H9 (cell line): ENCODE data around the gene IQGAP2. TPM values are rescaled to one million over a fixed set of nuclear protein-coding genes. Genes with fewer than 3 reads are reported as not detected.

Source experiments
- DNase-seq: peaks from one replicate; pipeline ENCODE4 v3.0.0-alpha.2; 2017
- H2AFZ ChIP-seq: one replicate; pipeline ENCODE4 v1.6.1; 2013; ENCODE audit warnings: mild to moderate bottlenecking, low read length, control low read depth, moderate library complexity
- H2AK5ac ChIP-seq: 2 replicates; pipeline ENCODE4 v1.6.1; 2013; ENCODE audit warnings: low read length, control low read depth, mixed read lengths; ENCODE audit not compliant: insufficient read length
- H2BK120ac ChIP-seq: one replicate; pipeline ENCODE4 v1.6.1; 2013; ENCODE audit warnings: low read depth, mild to moderate bottlenecking, low read length, control low read depth, inconsistent platforms; ENCODE audit not compliant: poor library complexity, severe bottlenecking
- H2BK12ac ChIP-seq: 2 replicates; pipeline ENCODE4 v1.6.1; 2013; ENCODE audit warnings: low read length, control low read depth, mixed read lengths, low read depth; ENCODE audit not compliant: insufficient read length
- H2BK15ac ChIP-seq: 2 replicates; pipeline ENCODE4 v1.6.1; 2013; ENCODE audit warnings: low read depth, low read length, control low read depth
- H2BK20ac ChIP-seq: one replicate; pipeline ENCODE4 v1.6.1; 2013; ENCODE audit warnings: low read depth, mild to moderate bottlenecking, low read length, control low read depth, inconsistent platforms; ENCODE audit not compliant: poor library complexity, severe bottlenecking
- H2BK5ac ChIP-seq: 2 replicates; pipeline ENCODE4 v1.6.1; 2013; ENCODE audit warnings: low read length, control low read depth, mixed read lengths; ENCODE audit not compliant: insufficient read length
- H3K14ac ChIP-seq: 2 replicates; pipeline ENCODE4 v1.6.1; 2013; ENCODE audit warnings: low read length, control low read depth; ENCODE audit not compliant: insufficient read depth
- H3K18ac ChIP-seq: 2 replicates; pipeline ENCODE4 v1.6.1; 2013; ENCODE audit warnings: low read depth, mild to moderate bottlenecking, mixed read lengths, low read length, control low read depth; ENCODE audit not compliant: insufficient read length
- H3K23ac ChIP-seq: 2 replicates; pipeline ENCODE4 v1.6.1; 2013; ENCODE audit warnings: low read length, control low read depth, mixed read lengths, low read depth; ENCODE audit not compliant: insufficient read length
- H3K23me2 ChIP-seq: 2 replicates; pipeline ENCODE4 v1.6.1; 2013; ENCODE audit warnings: low read depth, mild to moderate bottlenecking, mixed read lengths, low read length, control low read depth; ENCODE audit not compliant: insufficient read length, poor library complexity, severe bottlenecking
- H3K27ac ChIP-seq: 2 replicates; pipeline ENCODE4 v1.5.1; 2013; ENCODE audit warnings: low read length, control low read depth, mixed read lengths, low read depth; ENCODE audit not compliant: insufficient read length
- H3K27me3 ChIP-seq: 2 replicates; pipeline ENCODE4 v1.6.1; 2013; ENCODE audit warnings: low read length, control low read depth, inconsistent platforms; ENCODE audit not compliant: insufficient read depth
- H3K4ac ChIP-seq: 2 replicates; pipeline ENCODE4 v1.6.1; 2013; ENCODE audit warnings: low read depth, mild to moderate bottlenecking, control low read depth, inconsistent platforms, low read length, moderate library complexity
- H3K4me1 ChIP-seq: 2 replicates; pipeline ENCODE4 v1.6.1; 2013; ENCODE audit warnings: low read length, control low read depth, inconsistent platforms; ENCODE audit not compliant: insufficient read depth
- H3K4me2 ChIP-seq: 2 replicates; pipeline ENCODE4 v1.6.1; 2013; ENCODE audit warnings: low read length, control low read depth, mixed read lengths; ENCODE audit not compliant: insufficient read length, insufficient read depth
- H3K56ac ChIP-seq: 2 replicates; pipeline ENCODE4 v1.6.1; 2013; ENCODE audit warnings: low read depth, mild to moderate bottlenecking, mixed read lengths, low read length, control low read depth; ENCODE audit not compliant: insufficient read length
- H3K79me1 ChIP-seq: 2 replicates; pipeline ENCODE4 v1.6.1; 2013; ENCODE audit warnings: low read depth, mild to moderate bottlenecking, moderate library complexity, low read length, control low read depth, inconsistent platforms; ENCODE audit not compliant: insufficient read depth, poor library complexity, severe bottlenecking
- H3K79me2 ChIP-seq: 2 replicates; pipeline ENCODE4 v1.6.1; 2013; ENCODE audit warnings: low read length, control low read depth, inconsistent platforms; ENCODE audit not compliant: insufficient read depth
- H3K9ac ChIP-seq: 2 replicates; pipeline ENCODE4 v1.6.1; 2013; ENCODE audit warnings: low read length, control low read depth, mixed read lengths; ENCODE audit not compliant: insufficient read length; ENCODE audit errors: extremely low read depth
- H3K9me3 ChIP-seq: one replicate; pipeline ENCODE4 v1.6.1; 2013; ENCODE audit warnings: low read depth, low read length, inconsistent platforms; ENCODE audit not compliant: control insufficient read depth
- H3T11ph ChIP-seq: one replicate; pipeline ENCODE4 v1.6.1; 2013; ENCODE audit warnings: mild to moderate bottlenecking, low read length, control low read depth, inconsistent platforms
- H4K20me1 ChIP-seq: one replicate; pipeline ENCODE4 v1.6.1; 2013; ENCODE audit not compliant: control insufficient read depth, insufficient read length, insufficient read depth
- H4K5ac ChIP-seq: 2 replicates; pipeline ENCODE4 v1.6.1; 2013; ENCODE audit warnings: low read depth, mild to moderate bottlenecking, mixed read lengths, low read length, control low read depth; ENCODE audit not compliant: insufficient read length
- H4K8ac ChIP-seq: replicated peaks from 2 replicates; pipeline ENCODE4 v1.6.1; 2013; ENCODE audit warnings: low read length, control low read depth, mixed read lengths, low read depth; ENCODE audit not compliant: insufficient read length
- H4K91ac ChIP-seq: 2 replicates; pipeline ENCODE4 v1.6.1; 2013; ENCODE audit warnings: low read depth, mild to moderate bottlenecking, moderate library complexity, mixed read lengths, low read length, control low read depth; ENCODE audit not compliant: insufficient read length
- H3K27ac Mint-ChIP-seq, 3 experiments: 2 replicates in 2 of 3; 3 replicates in 1 of 3; pipeline ENCODE4 v1.8.0; 2020 to 2021; ENCODE audit warnings: mixed read lengths in 3 of 3, mild to moderate bottlenecking in 1 of 3, moderate library complexity in 1 of 3
- H3K27me3 Mint-ChIP-seq: 2 replicates; pipeline ENCODE4 v1.8.0; 2021; ENCODE audit warnings: low read depth, mild to moderate bottlenecking, moderate library complexity, mixed read lengths
- H3K36me3 Mint-ChIP-seq, 3 experiments: 2 replicates in 2 of 3; 3 replicates in 1 of 3; pipeline ENCODE4 v1.8.0; 2020 to 2021; ENCODE audit warnings: low read depth in 3 of 3, mixed read lengths in 3 of 3; ENCODE audit not compliant: insufficient read depth in 1 of 3
- H3K4me1 Mint-ChIP-seq, 2 experiments: 2 replicates each; pipeline ENCODE4 v1.8.0; 2020; ENCODE audit warnings: mixed read lengths in 2 of 2
- H3K4me3 Mint-ChIP-seq, 2 experiments: 2 replicates in 1 of 2; 3 replicates in 1 of 2; pipeline ENCODE4 v1.8.0; 2020 to 2021; ENCODE audit warnings: mild to moderate bottlenecking in 2 of 2, mixed read lengths in 2 of 2, moderate library complexity in 1 of 2
- H3K9me3 Mint-ChIP-seq, 2 experiments: 2 replicates in 1 of 2; 3 replicates in 1 of 2; pipeline ENCODE4 v1.8.0; 2020; ENCODE audit warnings: mild to moderate bottlenecking in 2 of 2, mixed read lengths in 2 of 2, moderate library complexity in 1 of 2
- CTCF ChIP-seq: fragments of 200-600 bp; sonication (generic); conservative IDR thresholded peaks from 3 replicates; pipeline ENCODE4 v1.8.0; 2021; ENCODE audit warnings: antibody characterized with exemption, mild to moderate bottlenecking
- WGBS: extraction: QIAGEN DNeasy Blood & Tissue Kit; methylation state at CpG from one replicate; pipeline ENCODE4 v1.1.7; 2013; ENCODE audit warnings: missing lambda C conversion rate, low lambda C conversion rate, mixed read lengths; ENCODE audit not compliant: insufficient read length; ENCODE audit errors: extremely low coverage; 5-methylcytosine and 5-hydroxymethylcytosine counted together
- total RNA-seq: library from RNA; stranded (reverse); gene quantifications from 2 replicates; pipeline ENCODE4 v1.2.1, GENCODE V29; 2021

Gene IQGAP2
- total RNA-seq, 1 experiment from 2014 or later = 22.5 TPM

GRCh38 chr5:76694317-76694716 lies 291.2 kb downstream of the IQGAP2 start:
- no peaks in the 10 kb centered on the region for H3K27me3 Mint-ChIP-seq
- Histone ChIP-seq H4K8ac (no peak overlapping the region), H3K18ac (no peak overlapping the region), H2BK120ac (no peak overlapping the region), H3K79me2 (no peaks in the 10 kb centered on the region), H3K9me3 (no peaks in the 10 kb centered on the region), H3K27ac (no peak overlapping the region), H2AFZ (no peak overlapping the region), H3K79me1 (no peaks in the 10 kb centered on the region), H2BK20ac (no peak overlapping the region), H4K5ac (no peak overlapping the region), H3K4me2 (no peak overlapping the region), H3K23ac (no peak overlapping the region), H3K27me3 (no peaks in the 10 kb centered on the region), H3K4ac (no peak overlapping the region), H2AK5ac (no peak overlapping the region), H3K9ac (no peak overlapping the region), H3K56ac (no peak overlapping the region), H2BK5ac (no peak overlapping the region), H2BK12ac (no peak overlapping the region), H4K91ac (no peak overlapping the region), H3K14ac (no peak overlapping the region), H3K4me1 (no peaks in the 10 kb centered on the region), H3T11ph (no peak overlapping the region), H2BK15ac (no peak overlapping the region), H3K23me2 (no peaks in the 10 kb centered on the region), H4K20me1 (no peaks in the 10 kb centered on the region)
- H3K4me3 Mint-ChIP-seq = no peak overlapping the region
- H3K36me3 Mint-ChIP-seq = peaks cover 0 to 8% (median 5%) of the 10 kb centered on the region in 3 experiments; a peak in 3 of 7 replicates
- no peak for DNase-seq
- H3K27ac Mint-ChIP-seq = no peak overlapping the region
- TF ChIP-seq CTCF = no peak
- no peaks in the 10 kb centered on the region for H3K9me3 Mint-ChIP-seq
- no CpG with 5 or more reads among the region's 2 CpGs for WGBS
- H3K4me1 Mint-ChIP-seq = no peaks in the 10 kb centered on the region
